MM.1S (cell line): ENCODE results near the gene MB.

Source experiments
- DNase-seq: peaks from one replicate; pipeline ENCODE4 v3.0.0-alpha.2; 2015
- H2AFZ ChIP-seq: fragments of 300-600 bp; sonication (generic); 2 replicates; pipeline ENCODE4 v1.6.0; 2016; ENCODE audit warnings: antibody characterized with exemption, low read length
- H3F3A ChIP-seq: fragments of 300-600 bp; sonication (generic); 2 replicates; pipeline ENCODE4 v1.6.1; 2016; ENCODE audit warnings: mild to moderate bottlenecking, antibody characterized with exemption, low read length, moderate library complexity, mixed read lengths; ENCODE audit not compliant: insufficient read depth
- H3K27ac ChIP-seq: fragments of 300-600 bp; sonication (generic); 2 replicates; pipeline ENCODE4 v1.5.1; 2016; ENCODE audit warnings: mild to moderate bottlenecking, low read length
- H3K27me3 ChIP-seq: fragments of 300-600 bp; sonication (generic); replicated peaks from 2 replicates; pipeline ENCODE4 v1.6.0; 2016; ENCODE audit warnings: low read length; ENCODE audit not compliant: insufficient read depth
- H3K36me3 ChIP-seq: fragments of 300-600 bp; sonication (generic); replicated peaks from 2 replicates; pipeline ENCODE4 v1.6.1; 2016; ENCODE audit warnings: mild to moderate bottlenecking, low read length, mixed read lengths; ENCODE audit not compliant: insufficient read depth
- H3K4me1 ChIP-seq: fragments of 300-600 bp; sonication (generic); 2 replicates; pipeline ENCODE4 v1.6.1; 2016; ENCODE audit warnings: low read length, mixed read lengths
- H3K4me2 ChIP-seq: fragments of 300-600 bp; sonication (generic); 2 replicates; pipeline ENCODE4 v1.6.0; 2016; ENCODE audit warnings: low read depth, low read length
- H3K4me3 ChIP-seq: fragments of 300-600 bp; sonication (generic); 2 replicates; pipeline ENCODE4 v1.5.1; 2016; ENCODE audit warnings: low read length, mixed read lengths
- H3K79me2 ChIP-seq: fragments of 300-600 bp; sonication (generic); 2 replicates; pipeline ENCODE4 v1.6.1; 2016; ENCODE audit warnings: mixed run types, low read length, mixed read lengths
- H3K9ac ChIP-seq: fragments of 300-600 bp; sonication (generic); 2 replicates; pipeline ENCODE4 v1.6.1; 2016; ENCODE audit warnings: low read length, mixed read lengths
- H3K9me2 ChIP-seq: fragments of 300-600 bp; sonication (generic); replicated peaks from 2 replicates; pipeline ENCODE4 v1.6.1; 2016; ENCODE audit warnings: mild to moderate bottlenecking, low read length, mixed read lengths; ENCODE audit not compliant: insufficient read depth
- H3K9me3 ChIP-seq: fragments of 300-600 bp; sonication (generic); replicated peaks from 2 replicates; pipeline ENCODE4 v1.6.1; 2016; ENCODE audit warnings: mild to moderate bottlenecking, low read length, mixed read lengths; ENCODE audit not compliant: insufficient read depth
- H4K20me1 ChIP-seq: fragments of 300-600 bp; sonication (generic); 2 replicates; pipeline ENCODE4 v1.6.1; 2016; ENCODE audit warnings: mild to moderate bottlenecking, low read length, moderate library complexity, mixed read lengths; ENCODE audit not compliant: insufficient read depth
- CTCF ChIP-seq: fragments of 300-600 bp; sonication (generic); IDR thresholded peaks from 2 replicates; pipeline ENCODE4 v1.5.1; 2016; ENCODE audit warnings: antibody characterized with exemption, low read length, mixed read lengths
- EZH2 ChIP-seq: fragments of 300-600 bp; sonication (generic); optimal IDR thresholded peaks from 2 replicates; pipeline ENCODE3; 2017; ENCODE audit warnings: low read depth, mild to moderate bottlenecking, antibody characterized with exemption, low read length, mixed read lengths
- EZH2phosphoT487 ChIP-seq: fragments of 300-600 bp; sonication (generic); IDR thresholded peaks from 2 replicates; pipeline ENCODE4 v1.6.1; 2018; ENCODE audit warnings: antibody characterized with exemption, low read length

Gene MB

GRCh38 chr22:35587447-35587870 is 29.7 kb downstream of the MB start:
- Histone ChIP-seq H3K27ac (no peak overlapping the region), H2AFZ (no peak overlapping the region), H3K79me2 (no peaks in the 10 kb centered on the region), H3F3A (no peaks in the 10 kb centered on the region), H3K27me3 (peaks cover 8% of the 10 kb centered on the region; the same call in 1 of the 2 replicates), H3K4me3 (no peak overlapping the region), H3K9me3 (no peaks in the 10 kb centered on the region), H3K9me2 (no peaks in the 10 kb centered on the region), H3K4me2 (no peak overlapping the region), H3K4me1 (no peaks in the 10 kb centered on the region), H3K36me3 (no peaks in the 10 kb centered on the region), H3K9ac (no peak overlapping the region), H4K20me1 (no peaks in the 10 kb centered on the region)
- DNase-seq = no peak
- no peak for TF ChIP-seq CTCF
- no peak for TF ChIP-seq EZH2
- TF ChIP-seq EZH2phosphoT487 = no peak

- Histone ChIP-seq H3K4me1 (no peaks in the 10 kb centered on the region), H3K79me2 (no peaks in the 10 kb centered on the region), H3K27me3 (peaks cover 8% of the 10 kb centered on the region; the same call in 1 of the 2 replicates), H3K9me3 (no peaks in the 10 kb centered on the region), H3K4me3 (no peak overlapping the region), H3K9me2 (no peaks in the 10 kb centered on the region), H3F3A (no peaks in the 10 kb centered on the region), H3K9ac (no peak overlapping the region), H3K36me3 (no peaks in the 10 kb centered on the region), H3K27ac (no peak overlapping the region), H3K4me2 (no peak overlapping the region), H4K20me1 (no peaks in the 10 kb centered on the region), H2AFZ (no peak overlapping the region)
- no peak for DNase-seq
- TF ChIP-seq CTCF = no peak
- TF ChIP-seq EZH2phosphoT487 = no peak
- TF ChIP-seq EZH2 = no peak
Measured at GRCh38 chr22:35586771-35587170, 30.4 kb downstream of the MB start.

GRCh38 chr22:35582861-35583670 is 34.1 kb downstream of the MB start:
- Histone ChIP-seq H3F3A (no peaks in the 10 kb centered on the region), H2AFZ (no peak overlapping the region), H3K9me3 (no peaks in the 10 kb centered on the region)

More at GRCh38 chr22:35582861-35583670, 34.1 kb downstream of the MB start:
- Histone ChIP-seq H3K36me3 (no peaks in the 10 kb centered on the region), H4K20me1 (no peaks in the 10 kb centered on the region), H3K79me2 (no peaks in the 10 kb centered on the region), H3K9ac (no peak overlapping the region), H3K4me3 (no peak overlapping the region), H3K27ac (no peak overlapping the region), H3K9me2 (no peaks in the 10 kb centered on the region), H3K4me2 (no peak overlapping the region), H3K4me1 (no peaks in the 10 kb centered on the region), H3K27me3 (0 out of 2 replicates have a peak, but pooled peaks cover under 1% of the 10 kb centered on the region)
- no peak for TF ChIP-seq EZH2phosphoT487
- TF ChIP-seq EZH2 = no peak
- peak; percentile 95 for TF ChIP-seq CTCF
- peak; percentile 53 for DNase-seq
